DOHH2 (cell line): ENCODE measurements around the gene TMEM119.

Experiments
- CTCF ChIP-seq: fragments of 200-600 bp; sonication (generic); IDR thresholded peaks from one replicate; pipeline ENCODE4 v1.5.1; 2014; ENCODE audit warnings: antibody characterized with exemption, mild to moderate bottlenecking, low read depth, low read length; ENCODE audit not compliant: poor library complexity, severe bottlenecking
- EZH2phosphoT487 ChIP-seq: fragments of 200-600 bp; sonication (generic); IDR thresholded peaks from 2 replicates; pipeline ENCODE4 v1.6.1; 2017; ENCODE audit warnings: borderline replicate concordance, mild to moderate bottlenecking, antibody characterized with exemption, low read length, moderate library complexity, mixed read lengths

GRCh38 chr12:108547686-108548085, 50.2 kb downstream of the TMEM119 start:
- TF ChIP-seq CTCF (no peak), EZH2phosphoT487 (no peak)
